Ovary (tissue), 9 donors: ENCODE measurements around the gene TBC1D1. TPM values are rescaled to one million over a fixed set of nuclear protein-coding genes. Genes with fewer than 3 reads are reported as not detected.

Source experiments
- DNase-seq, 5 donors: peaks; one replicate each; pipeline ENCODE4 v3.0.0-alpha.2; 2019 to 2020
- H3K27ac ChIP-seq, 2 donors: fragments of 200-600 bp; one replicate each; pipeline versions ENCODE4 v1.5.1 to v1.8.0; 2019 to 2022
- H3K27me3 ChIP-seq: fragments of 200-600 bp; one replicate; pipeline ENCODE4 v1.8.0; 2022
- H3K36me3 ChIP-seq: fragments of 200-600 bp; sonication (generic); one replicate; pipeline ENCODE4 v1.5.1; 2019
- H3K4me1 ChIP-seq: one replicate; pipeline ENCODE4 v1.8.1; 2013; ENCODE audit warnings: mild to moderate bottlenecking, moderate library complexity; ENCODE audit not compliant: insufficient read depth
- H3K4me3 ChIP-seq: fragments of 200-600 bp; sonication (generic); one replicate; pipeline ENCODE4 v1.5.1; 2017
- H3K9me3 ChIP-seq, 2 donors: fragments of 200-600 bp in 1 of 2; sonication (generic) in 1 of 2; one replicate each; pipeline versions ENCODE4 v1.5.1 to v1.8.1; 2013 to 2019; ENCODE audit warnings: mild to moderate bottlenecking in 1 of 2, moderate library complexity in 1 of 2
- EP300 ChIP-seq: sonication (generic); formaldehyde crosslinking; IDR thresholded peaks from one replicate; pipeline ENCODE4 v1.6.1; 2017; ENCODE audit warnings: antibody characterized with exemption
- POLR2A ChIP-seq: fragments of 450-650 bp; IDR thresholded peaks from one replicate; pipeline ENCODE4 v1.6.1; 2017; ENCODE audit warnings: antibody characterized with exemption, mild to moderate bottlenecking, moderate library complexity
- WGBS, 3 donors: extraction: QIAGEN DNeasy Blood & Tissue Kit in 1 of 3; methylation state at CpG; one replicate each; pipeline versions ENCODE4 v1.1.5 to v1.1.7; 2013 to 2017; 5-methylcytosine and 5-hydroxymethylcytosine counted together
- intact Hi-C, 4 donors: fragments of 100-400 bp; cut with DNase I; formaldehyde crosslinking; loops; one replicate each; pipeline versions ENCODE4 v1.11.0 to v1.15.1; 2022 to 2023
- polyA plus RNA-seq, 2 donors: library from polyadenylated mRNA; stranded (reverse); fragments of 200-250 nt in 1 of 2; fragments of 350-450 nt in 1 of 2; fragmentation: Illumina TruSeq in 1 of 2; extraction: RNeasy Lipid Tissue Mini Kit (QIAGEN cat#74804) in 1 of 2; gene quantifications; one replicate each; pipeline ENCODE4 v1.2.3, GENCODE V29; 2013 to 2014
- total RNA-seq, 7 donors: library from RNA; depleted of rRNA in 2 of 7; stranded (reverse); fragments of >200 nt in 2 of 7; fragmentation: NEBNext Ultra II Directional in 3 of 7; extraction: Animal tissue kit (Norgen Biotek cat#: 25700) in 3 of 7; gene quantifications; one replicate each; pipeline versions ENCODE4 v1.1.0 to v1.2.4, GENCODE V29; 2016 to 2023
- TF ChIP-seq, protein P1 (sequence below), 3 donors: fragments of 450-650 bp in 2 of 3; fragments of 200-600 bp in 1 of 3; IDR thresholded peaks; one replicate each; pipeline versions ENCODE4 v1.5.1 to v1.8.0; 2016 to 2022; ENCODE audit warnings: antibody characterized with exemption in 3 of 3, mild to moderate bottlenecking in 1 of 3
- donor health status: DM: no; HTN: no; CAD: no; lungs with moderate emphysema.
- donor health status: DM: no; HTN: no; CAD: no.
- donor health status: Bipolar disorder and iron deficiency.
- donor health status: DM: yes; HTN: yes; CAD: no.
- donor health status: DM: no; HTN: no; CAD: no.
- donor health status: DM: yes; HTN: yes; CAD: no.

The TBC1D1 gene
- total and polyA plus RNA-seq, 9 donors, result 39.5 to 104 (median 63.9) TPM

DNA sequence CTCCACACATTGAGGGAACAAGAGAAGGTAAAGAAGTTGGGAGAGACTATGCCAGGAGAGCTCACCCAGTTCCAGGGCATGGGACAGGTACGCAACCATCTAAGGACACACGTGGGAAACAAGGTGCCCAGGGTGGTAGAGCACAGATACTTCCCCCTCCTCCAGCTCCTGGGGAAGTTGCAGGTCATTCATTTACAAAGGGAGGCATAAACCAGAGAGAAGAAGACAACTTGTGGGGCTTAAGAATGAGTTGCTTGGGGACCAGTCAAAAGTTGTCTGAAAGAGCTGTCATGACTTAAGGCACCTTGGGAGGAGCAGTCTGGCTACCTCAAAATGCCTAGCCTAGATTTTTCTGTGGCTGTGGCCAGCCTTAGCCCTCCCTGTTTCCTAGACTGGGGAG, 255.5 kb downstream of the TBC1D1 start:
- 80 to 86% (median 85%) methylated on average over 2 of the region's 2 CpGs for WGBS, 3 donors
- intact Hi-C loops, result no loop called here

GRCh38 chr4:38149472-38149996, 258.6 kb downstream of the TBC1D1 start:
- Histone ChIP-seq H3K36me3 (no peaks in the 10 kb centered on the region), H3K4me3 (no peak overlapping the region), H3K27me3 (no peaks in the 10 kb centered on the region), H3K4me1 (peaks cover 2% of the 10 kb centered on the region), H3K27ac (no peak overlapping the region), H3K9me3 (no peaks in the 10 kb centered on the region)
- DNase-seq, result no peak
- no peak for TF ChIP-seq EP300
- TF ChIP-seq, protein P1, sequence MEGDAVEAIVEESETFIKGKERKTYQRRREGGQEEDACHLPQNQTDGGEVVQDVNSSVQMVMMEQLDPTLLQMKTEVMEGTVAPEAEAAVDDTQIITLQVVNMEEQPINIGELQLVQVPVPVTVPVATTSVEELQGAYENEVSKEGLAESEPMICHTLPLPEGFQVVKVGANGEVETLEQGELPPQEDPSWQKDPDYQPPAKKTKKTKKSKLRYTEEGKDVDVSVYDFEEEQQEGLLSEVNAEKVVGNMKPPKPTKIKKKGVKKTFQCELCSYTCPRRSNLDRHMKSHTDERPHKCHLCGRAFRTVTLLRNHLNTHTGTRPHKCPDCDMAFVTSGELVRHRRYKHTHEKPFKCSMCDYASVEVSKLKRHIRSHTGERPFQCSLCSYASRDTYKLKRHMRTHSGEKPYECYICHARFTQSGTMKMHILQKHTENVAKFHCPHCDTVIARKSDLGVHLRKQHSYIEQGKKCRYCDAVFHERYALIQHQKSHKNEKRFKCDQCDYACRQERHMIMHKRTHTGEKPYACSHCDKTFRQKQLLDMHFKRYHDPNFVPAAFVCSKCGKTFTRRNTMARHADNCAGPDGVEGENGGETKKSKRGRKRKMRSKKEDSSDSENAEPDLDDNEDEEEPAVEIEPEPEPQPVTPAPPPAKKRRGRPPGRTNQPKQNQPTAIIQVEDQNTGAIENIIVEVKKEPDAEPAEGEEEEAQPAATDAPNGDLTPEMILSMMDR (IDR thresholded peaks at IDR 0.05), result no peak
- TF ChIP-seq POLR2A, result no peak
- intact Hi-C loops, result no loop called here

More for the DNA sequence above, 255.5 kb downstream of the TBC1D1 start:
- no peak overlapping the region for H3K4me3 ChIP-seq
- no peaks in the 10 kb centered on the region for H3K27me3 ChIP-seq
- DNase-seq, result no peak
- H3K9me3 ChIP-seq, result no peaks in the 10 kb centered on the region
- no peak overlapping the region for H3K27ac ChIP-seq
- TF ChIP-seq, protein P1 (IDR thresholded peaks at IDR 0.05), result no peak
- TF ChIP-seq EP300 (no peak), POLR2A (no peak)
- no peaks in the 10 kb centered on the region for H3K36me3 ChIP-seq
- H3K4me1 ChIP-seq, result peaks cover 2% of the 10 kb centered on the region

GRCh38 chr4:38149997-38150671, 259.2 kb downstream of the TBC1D1 start:
- no peaks in the 10 kb centered on the region for H3K27me3 ChIP-seq
- peaks cover 2% of the 10 kb centered on the region for H3K4me1 ChIP-seq
- TF ChIP-seq, protein P1 (IDR thresholded peaks at IDR 0.05), result no peak
- TF ChIP-seq POLR2A (no peak), EP300 (no peak)
- H3K4me3 ChIP-seq, result no peak overlapping the region
- no peaks in the 10 kb centered on the region for H3K9me3 ChIP-seq
- no peak overlapping the region for H3K27ac ChIP-seq
- H3K36me3 ChIP-seq, result no peaks in the 10 kb centered on the region
- no peak for DNase-seq
- intact Hi-C loops, result no loop called here
- WGBS, 3 donors, result 84 to 94% (median 91%) methylated on average over 8 of the region's 8 CpGs

DNA sequence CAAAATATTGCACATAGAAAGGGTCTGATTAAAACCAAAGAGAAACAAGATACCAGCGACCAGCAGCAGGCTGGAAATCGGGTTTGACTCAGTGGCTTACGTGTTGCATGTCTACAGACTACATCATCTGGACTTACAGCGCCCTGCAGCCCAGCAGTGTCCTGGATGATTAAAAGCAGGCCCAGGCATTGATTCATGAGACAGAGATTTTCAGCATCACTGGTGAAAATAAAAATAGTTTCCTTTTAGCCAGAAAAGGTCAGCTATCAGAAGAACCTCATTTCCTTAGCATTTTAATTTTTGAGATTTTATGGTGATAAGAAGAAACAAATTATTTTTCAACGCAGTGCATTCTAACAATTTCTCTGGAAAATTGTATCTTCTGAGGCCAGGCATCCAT, 259.9 kb downstream of the TBC1D1 start:
- DNase-seq, result no peak
- Histone ChIP-seq H3K4me3 (no peak overlapping the region), H3K4me1 (peaks cover 2% of the 10 kb centered on the region), H3K27me3 (no peaks in the 10 kb centered on the region), H3K27ac (no peak overlapping the region), H3K9me3 (no peaks in the 10 kb centered on the region), H3K36me3 (no peaks in the 10 kb centered on the region)
- intact Hi-C loops, result no loop called here
- WGBS, 3 donors, result 80 to 90% (median 89%) methylated on average over 5 of the region's 5 CpGs
- TF ChIP-seq POLR2A (no peak), EP300 (no peak)
- TF ChIP-seq, protein P1 (IDR thresholded peaks at IDR 0.05), result no peak
